Stimulated activated CD8-positive, alpha-beta memory T cell treated with anti-CD3 and anti-CD28 coated beads, Interleukin-4, amount 100 ng/mL, for 24 hours (primary cell): Measurements from ENCODE around the gene MRPL14.
"Not testable (repeated sequence)": the region's sequence is repeated elsewhere in the genome, so short reads cannot be mapped to it uniquely, and the experiment has no call there.

Experiments used
- DNase-seq: peaks from one replicate; pipeline ENCODE4 v3.0.0-alpha.2; 2020; ENCODE audit warnings: low read depth

The MRPL14 gene

DNA sequence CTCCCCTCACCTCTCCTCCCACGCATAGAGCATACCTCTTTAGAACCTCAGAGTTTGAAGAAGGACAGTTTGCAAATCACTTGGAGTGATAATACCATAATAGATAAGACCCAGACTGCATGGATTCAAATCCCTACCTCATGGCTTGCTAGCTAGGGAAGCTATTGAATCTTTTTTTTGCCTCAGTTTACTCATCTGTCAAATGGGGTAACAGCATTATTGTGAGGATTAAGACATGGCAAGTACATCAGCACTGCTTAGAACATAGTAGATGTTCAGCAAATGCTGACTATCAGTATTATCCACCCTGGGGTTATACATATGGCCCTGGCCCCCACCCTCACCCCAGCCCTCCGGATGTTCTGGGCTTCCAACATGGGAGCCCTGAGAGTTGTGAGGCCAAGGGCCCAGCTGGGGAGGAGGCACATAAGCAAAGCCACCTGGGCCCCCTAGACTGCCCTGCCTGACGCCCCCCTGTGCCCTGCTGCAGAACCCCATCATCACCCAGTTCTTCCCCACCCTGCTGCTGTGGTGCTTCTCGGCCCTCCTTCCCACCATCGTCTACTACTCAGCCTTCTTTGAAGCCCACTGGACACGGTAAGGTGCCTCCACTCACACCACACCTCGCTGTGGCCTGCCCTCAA is 22.2 kb upstream of the MRPL14 start:
- DNase-seq = no peak

DNA sequence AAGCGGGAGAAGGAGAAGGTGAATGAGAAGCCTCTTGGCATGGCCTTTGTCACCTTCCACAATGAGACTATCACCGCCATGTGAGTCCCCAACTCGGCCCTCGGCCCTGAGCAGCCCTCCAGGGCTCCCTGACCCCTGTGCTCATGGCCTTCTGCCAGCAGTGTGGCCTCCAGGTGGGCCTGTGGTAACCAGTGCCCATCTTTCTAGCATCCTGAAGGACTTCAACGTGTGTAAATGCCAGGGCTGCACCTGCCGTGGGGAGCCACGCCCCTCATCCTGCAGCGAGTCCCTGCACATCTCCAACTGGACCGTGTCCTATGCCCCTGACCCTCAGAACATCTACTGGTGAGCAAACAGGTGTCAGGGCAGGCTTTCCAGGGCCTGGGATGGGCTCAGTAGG is 21.1 kb upstream of the MRPL14 start:
- no peak for DNase-seq

DNA sequence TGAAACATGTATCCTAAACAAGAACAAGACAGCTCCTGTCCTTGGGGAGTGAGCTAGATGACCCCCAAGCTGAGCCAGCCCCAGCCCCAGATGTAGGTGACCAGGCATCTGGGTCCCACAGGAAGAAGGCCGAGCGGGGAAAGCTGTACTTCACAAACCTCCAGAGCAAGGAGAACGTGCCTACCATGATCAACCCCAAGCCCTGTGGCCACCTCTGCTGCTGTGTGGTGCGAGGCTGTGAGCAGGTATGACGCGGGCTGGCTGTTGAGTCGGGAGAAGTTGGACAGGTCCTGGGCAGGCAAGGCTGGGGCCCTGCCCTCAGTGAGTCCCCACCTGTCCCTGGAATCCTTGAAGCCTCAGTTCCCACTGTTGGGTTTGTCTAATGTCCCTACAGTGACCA is 20.0 kb upstream of the MRPL14 start:
- no peak for DNase-seq

DNA sequence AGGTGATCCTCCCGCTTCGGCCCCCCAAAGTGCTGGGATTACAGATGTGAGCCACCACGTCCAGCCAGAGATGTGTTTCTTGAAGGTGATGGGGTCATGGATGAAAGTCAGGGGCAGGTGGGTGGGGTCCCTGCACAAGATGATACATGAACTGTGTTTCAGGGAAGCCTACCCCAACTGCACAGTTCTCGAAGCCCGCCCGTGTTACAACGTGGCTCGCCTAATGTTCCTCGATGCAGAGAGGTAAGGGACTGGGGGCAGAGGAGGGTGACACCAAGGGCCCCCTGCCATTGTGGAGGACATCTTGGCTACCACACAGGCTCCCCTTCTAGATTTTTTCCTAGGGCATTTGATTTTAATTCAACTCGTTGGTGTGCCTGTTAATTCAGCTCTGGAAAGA is 19.4 kb upstream of the MRPL14 start:
- DNase-seq = no peak

DNA sequence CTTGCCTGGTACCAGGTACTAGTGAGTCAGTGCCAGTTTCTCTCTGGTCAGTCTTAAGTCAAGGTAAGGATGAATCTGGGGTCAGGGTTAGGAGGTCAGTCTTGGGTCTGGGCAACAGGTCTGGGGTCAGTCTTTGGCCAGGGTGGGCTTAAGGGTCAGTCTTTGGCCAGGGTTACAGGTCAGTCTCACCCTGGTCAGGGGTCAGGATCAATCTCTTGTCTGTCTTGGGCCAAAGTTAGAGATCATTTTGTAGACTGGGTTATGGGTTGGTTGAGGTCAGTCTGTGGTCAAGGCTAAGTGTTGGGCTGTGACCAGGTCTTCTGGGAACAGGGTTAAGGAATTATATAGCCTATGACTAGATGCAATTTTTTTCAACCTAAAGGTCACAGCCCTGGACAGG is 18.6 kb upstream of the MRPL14 start:
- DNase-seq = no peak

DNA sequence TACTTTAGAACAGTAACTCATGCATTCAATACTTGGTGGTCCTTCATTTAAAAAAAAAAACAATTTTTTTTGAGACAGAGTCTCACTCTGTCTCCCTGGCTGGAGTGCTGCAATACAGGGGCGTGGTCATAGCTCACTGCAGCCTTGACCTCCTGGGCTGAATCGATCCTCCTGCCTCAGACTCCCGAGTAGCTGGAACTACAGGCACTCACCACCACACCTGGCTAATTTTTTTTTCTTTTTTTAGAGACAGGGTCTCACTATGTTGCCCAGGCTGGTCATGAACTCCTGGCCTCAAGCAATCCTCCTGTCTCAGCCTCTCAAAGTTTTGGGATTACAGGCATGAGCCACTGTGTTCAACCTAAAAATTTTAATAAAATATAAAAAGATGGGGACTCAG is 17.3 kb upstream of the MRPL14 start:
- not testable (repeated sequence) for DNase-seq

DNA sequence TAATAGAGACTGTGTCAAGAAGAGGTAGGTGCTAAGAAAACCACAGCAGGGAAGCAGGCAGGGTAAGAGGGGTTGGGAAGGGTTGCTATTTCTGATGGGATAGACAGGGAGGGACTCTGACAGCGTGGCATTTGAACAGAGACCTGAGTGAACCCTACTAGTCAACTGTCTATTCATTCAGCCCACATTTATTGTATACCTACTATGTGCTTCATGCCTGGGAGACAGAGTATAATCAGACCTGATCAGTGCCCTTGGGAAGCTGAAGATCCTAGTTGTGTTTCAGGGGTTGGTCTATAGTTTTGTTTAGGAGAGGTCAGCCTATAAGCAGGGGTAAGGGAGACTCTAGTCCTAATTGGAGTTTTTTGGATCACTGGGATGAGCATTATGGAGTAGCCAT is 16.5 kb upstream of the MRPL14 start:
- DNase-seq = no peak

DNA sequence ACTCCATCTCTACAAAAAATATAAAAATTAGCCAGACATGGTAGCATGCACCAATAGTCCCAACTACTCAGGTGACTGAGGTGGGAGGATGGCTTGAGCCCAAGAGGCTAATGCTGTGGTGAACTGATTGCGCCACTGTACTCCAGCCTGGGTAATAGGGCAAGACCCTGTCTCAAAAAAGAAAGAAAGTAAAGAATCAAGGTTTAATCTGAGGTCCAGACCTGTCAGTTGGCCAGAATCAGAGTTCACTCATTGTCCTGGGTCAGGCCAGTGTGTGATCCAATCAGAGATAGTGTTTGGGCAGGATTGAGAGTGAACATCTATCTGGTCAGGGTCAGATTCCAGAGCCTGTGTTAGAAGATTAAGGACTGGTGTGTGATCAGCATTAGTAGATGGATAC is 15.6 kb upstream of the MRPL14 start:
- no peak for DNase-seq

DNA sequence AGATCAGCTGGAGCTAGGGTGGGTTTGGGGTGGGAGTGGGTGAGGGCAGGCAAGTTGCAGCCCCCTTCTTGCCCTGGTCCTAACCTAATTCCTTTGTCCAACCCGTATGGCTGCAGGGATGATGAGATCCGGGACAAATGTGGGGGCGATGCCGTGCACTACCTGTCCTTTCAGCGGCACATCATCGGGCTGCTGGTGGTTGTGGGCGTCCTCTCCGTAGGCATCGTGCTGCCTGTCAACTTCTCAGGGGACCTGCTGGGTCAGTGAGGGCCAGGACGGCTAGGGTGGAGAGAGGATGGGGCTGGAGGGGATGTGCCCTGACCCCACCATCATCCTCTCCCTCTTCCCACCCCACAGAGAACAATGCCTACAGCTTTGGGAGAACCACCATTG is 12.1 kb upstream of the MRPL14 start:
- DNase-seq = no peak

DNA sequence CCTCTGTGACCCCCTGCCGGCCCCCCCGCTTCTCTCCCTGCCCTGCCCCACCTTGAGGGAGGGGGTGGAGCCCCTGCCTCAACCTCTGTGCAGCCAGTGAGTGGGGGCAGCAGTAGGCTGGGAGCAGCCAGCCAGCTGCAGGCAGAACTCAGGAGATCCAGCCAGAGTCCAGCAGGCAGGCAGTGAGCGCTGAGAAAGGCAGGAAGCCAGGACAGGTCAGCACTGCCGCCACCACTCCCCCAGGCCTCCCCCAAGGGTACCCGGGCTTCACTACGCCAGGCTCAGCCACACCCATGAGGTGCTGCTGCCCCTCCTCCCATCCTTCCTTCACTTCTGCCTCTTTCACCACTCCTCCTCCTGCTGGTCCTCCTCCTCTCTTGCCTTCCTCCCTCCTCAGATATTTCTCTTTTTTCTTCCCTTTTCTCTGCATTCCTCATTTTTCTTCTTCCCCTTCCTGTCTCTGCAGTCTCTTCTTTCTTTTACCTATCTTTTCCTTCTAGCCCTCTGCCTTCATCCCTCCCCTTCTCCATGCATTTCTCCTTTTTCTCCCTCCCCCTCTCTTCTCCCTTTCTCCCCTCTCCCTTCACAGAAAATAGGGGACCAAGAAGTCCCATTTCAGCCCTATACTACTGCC is 11.6 kb upstream of the MRPL14 start:
- DNase-seq = no peak

DNA sequence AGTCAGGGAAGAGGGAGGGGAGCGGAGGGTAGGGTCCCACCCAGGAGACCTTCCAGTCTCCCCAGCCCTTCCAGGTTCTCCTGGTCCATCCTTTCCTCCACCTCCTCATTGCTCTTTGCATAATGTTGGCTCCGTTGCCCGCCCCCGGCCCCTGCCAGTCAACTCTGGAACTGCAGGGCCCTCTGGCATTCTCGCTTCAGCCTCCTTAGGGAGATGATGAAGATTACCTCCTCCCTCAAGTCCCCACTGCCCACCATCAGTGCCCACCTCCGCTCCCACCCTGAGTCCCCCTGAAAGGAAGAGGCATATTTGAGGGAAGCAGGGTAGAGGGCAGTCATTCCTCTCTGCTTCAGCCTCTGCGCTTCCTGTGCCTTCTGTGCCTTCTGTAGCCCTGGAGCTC is 8.6 kb upstream of the MRPL14 start:
- DNase-seq = no peak

DNA sequence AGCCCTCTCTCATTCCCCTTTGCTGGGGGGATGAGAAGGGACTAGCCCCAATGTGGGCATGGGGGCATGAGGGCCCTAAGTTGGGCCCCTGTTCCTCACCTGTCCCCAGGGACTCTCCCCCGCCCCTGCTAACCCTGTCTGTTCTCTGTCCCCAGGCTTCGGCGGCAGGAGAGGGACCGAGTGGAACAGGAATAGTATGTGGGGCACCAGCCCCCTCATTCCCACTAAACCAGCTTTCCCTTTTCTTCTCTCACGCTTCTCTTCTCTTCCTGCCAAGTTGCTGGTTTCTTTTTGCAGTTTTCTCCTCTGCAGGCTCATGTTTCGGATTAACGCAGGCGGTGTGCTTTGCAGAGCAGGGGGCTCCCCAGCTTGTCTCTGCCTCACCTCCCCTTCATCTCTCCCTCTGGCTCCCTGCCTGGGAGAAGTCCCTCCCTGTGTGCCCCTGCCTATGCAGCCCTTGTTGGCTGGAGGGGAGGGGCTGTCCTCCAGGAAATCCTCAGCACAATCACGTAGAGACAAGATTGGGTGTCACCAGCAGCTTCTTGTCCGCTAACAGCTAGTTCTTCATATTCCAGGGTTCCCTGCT is 8.0 kb upstream of the MRPL14 start:
- DNase-seq = no peak

DNA sequence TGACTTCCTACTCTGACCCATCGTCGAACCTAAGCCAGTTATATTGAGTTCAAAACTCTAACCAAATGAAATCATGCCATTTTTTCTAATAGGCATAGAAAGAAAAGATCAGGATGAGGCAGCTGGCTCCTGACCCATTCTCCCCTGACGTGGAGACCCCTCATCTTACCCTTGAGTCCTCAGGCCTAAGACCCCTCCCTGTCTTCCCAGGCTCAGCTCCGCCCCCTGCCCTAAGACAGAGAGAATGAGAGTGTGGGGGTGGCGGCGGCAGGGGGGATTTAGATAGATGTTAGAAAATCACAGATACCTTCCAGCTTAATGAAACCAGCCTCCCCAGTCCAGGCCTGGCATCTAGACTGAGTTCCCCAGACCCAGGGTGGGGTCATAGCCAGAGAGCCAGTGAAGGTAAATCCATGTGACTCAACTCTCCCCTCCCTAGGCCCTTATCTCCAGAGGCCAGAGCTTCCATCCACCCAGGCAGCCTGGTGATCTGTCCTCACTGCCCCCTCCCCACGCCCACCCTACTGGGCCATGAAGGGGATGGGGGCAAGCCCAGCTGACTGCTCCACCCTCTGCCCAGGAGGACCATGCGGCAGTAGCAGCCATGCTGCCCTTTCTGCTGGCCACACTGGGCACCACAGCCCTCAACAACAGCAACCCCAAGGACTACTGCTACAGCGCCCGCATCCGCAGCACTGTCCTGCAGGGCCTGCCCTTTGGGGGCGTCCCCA is 6.9 kb upstream of the MRPL14 start:
- DNase-seq = no peak

DNA sequence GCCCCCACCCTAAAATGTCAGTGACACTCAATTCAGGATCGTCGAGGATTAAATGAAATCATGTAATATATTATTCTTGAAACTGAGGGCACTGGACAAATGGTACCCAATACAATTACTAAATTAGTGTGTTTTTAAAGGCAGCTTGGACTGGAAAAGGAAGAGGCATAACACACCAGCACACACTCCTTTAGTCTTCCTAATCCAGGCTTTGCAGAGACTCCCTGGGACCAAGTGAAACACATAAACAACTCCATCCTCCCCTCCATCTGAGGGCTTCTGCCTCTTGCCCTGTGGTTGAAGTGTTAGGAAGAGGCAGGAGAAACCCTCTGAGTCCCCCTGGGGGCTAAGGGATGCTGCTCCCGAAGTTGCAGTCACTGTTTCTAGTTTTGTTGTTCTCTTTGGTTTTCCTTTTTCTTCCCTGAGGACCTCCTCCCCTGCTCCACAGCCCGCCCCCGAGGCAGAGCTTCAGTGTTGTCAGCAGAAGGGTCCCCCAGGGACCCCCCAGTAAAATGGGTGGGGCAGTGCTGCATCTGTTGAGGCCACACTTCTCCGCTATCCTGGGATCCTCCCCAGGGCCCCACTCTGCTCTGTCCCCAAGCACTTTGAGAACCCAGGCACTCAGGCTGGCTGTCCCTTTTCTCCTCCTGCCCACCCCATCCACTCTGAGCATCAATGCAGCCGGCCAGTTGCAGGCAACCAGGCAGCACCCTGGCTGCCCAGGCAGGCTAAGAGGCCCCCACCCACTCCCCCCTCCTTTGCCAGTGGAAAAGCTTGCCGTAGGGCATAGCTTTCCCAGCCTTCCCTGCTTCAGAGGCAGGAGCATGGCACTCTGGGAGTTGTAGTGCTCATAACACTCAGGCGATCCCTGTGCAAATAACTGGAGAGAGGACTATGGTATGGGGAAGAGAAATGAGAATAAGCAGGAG is 6.0 kb upstream of the MRPL14 start:
- no peak for DNase-seq

DNA sequence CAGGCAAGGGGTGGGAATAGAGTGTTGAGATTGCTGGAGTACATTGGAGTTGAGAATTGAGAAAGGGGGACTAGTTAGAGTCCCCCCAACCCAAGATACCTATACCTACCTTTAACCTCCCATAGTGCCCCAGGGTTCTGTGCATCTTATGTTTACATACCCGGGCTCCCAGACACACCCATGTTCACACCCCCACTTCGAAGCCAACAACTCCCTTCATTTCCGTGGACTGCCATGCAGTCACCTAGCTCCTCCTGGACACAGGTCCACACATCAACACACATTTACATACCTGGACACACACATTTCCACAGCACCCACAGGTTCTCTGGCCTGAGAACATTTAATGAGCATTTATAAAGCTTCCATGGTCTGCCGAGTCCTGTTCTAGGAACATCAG is 5.2 kb upstream of the MRPL14 start:
- DNase-seq = no peak

DNA sequence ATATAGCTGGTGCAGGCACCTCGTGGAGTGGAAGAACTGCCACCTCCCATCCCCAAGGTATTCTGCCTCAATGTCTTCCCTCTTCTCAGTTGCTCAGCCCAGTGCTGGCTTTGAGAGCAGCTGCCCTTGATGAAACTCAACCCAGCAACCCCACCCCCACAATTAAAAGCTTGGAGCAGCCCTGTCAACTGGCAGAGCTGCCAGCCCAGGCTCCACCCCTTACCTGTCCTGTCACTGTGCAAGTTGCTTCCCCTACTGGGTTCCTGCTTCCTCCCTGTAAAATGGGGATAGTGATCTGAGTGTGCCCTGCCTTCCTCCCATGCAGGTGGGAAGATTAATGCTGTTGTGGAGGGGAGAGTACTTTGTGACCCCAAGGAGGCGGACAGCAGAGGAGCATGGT is 4.6 kb upstream of the MRPL14 start:
- no peak for DNase-seq

DNA sequence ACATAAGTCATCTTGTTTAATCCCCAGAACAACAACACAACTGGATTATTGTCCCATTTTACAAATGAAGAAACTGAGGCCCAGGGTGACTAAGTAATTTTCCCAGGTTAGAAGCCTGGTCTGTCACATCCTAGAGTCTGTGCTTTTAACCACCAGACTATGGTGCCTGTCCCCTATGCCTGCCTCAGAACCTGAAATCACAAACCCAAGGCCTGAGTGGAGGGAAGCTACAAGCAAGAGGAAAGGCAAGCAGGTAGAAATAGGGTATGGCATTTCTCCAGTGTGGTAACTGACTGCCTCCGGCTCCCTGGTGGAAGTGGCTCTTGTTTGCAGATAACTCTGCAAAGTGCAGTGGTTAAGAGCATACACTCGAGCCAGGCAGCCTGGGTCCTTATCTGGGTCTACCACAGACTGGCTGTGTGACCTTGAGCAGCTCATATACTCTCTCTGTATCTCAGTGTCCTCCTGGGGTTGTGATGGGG is 2.6 kb upstream of the MRPL14 start:
- no peak for DNase-seq

DNA sequence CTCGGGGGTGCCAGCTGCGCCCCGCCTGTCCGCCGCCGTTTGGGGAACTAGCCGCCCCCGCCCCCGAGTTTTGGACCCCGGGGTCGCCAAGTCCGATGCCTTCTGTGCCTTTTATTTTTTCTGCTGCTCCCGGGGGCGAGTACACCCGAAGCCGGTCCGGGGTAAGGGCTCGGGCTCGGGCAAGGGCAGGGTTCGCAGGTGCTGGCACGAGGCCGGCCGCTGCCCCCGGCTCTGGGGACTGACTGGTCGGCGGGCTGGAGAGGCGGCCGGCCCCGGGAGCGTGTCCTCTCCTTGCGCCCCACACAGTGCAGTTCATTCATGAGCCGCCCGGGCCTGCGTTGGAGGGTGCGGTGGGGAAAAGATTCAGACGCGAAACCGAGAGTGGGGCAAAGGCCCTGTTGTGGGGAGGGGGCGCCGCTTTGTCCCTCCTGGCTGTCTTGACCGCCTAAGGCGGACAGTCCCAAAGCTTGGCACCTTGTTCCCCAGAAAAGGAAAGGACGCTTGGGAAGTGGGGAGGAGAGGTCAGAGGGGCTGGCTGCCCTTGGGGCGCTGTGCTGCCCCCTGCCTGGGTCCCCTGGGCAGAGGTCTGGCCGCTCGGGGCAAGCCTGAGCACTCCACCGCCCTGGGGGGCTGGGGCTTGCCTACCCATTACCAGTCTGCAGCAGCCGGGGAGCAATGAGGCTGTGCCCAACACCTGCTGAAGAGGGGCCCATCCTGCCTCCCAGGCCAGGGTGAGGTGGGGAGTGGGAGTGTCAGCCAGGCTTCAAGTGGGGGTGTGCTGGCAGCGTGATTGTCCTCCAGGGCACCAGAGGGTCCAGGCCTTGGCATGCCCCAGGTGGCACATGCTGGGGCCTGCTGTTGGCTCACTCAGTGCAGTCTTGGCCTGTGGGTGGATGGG is 1.0 kb upstream of the MRPL14 start:
- DNase-seq = no peak

DNA sequence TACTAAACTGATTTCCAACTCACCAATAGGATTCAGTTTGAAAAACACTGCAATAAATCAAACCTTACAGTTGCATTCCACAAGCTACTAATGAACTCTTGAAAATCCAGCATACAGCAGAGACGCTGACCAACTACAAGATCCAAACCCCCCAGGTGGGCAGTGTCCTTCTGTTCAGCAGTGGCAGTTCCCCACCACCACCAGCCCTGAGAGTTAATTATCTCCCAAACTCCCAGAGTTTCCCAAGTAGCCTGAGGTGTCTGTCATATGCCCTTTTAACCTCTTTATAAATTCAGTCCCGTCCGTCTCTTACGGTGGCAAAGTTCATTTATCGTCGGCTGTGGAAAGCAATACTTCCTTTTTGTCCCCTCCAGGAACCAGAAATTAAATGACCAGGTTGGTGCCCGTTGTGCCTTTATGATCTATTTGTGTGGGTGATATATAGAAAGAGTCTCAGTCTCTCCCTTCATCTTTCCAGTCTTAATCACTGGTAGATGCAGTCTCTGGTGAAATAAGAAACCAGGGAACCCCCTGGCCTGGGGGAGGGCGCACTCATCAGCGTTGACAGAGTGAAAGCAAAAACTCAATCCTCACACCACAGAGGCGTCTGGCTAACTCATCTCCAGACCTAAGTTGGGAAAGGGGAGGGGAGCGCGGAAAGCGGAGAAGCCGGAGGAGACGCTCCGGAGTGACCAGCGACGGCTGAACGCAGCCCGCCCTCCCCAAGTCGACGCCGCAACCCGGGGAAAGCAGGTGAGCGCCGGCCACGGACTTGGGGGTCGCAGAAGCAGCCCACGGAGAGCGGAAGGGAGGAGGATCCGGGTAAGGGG is 717 bp downstream of the MRPL14 start:
- peak; percentile 72 for DNase-seq

DNA sequence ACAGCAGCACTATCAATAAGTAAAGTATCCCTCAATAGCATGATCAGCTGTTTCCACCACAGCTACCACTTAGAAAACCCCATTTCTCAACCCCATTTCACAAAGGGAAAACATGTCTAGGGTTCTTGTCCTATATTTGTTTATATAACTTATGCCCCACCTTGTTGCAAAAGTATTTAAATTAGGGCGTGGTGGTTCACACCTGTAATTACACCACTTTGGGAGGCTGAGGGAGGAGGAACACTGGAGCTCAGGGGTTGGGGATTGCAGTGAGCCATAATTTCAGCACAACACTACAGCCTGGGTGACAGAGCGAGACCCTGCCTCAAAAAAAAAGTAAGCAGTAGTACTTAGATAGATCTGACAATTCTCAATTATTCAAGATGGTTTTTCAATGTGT is 3.7 kb downstream of the MRPL14 start:
- no peak for DNase-seq
